ENCODE data around the gene HS6ST2.
"Not testable (repeated sequence)": the region's sequence is repeated elsewhere in the genome, so short reads cannot be mapped to it uniquely, and the experiment has no call there.

The HS6ST2 gene

DNA sequence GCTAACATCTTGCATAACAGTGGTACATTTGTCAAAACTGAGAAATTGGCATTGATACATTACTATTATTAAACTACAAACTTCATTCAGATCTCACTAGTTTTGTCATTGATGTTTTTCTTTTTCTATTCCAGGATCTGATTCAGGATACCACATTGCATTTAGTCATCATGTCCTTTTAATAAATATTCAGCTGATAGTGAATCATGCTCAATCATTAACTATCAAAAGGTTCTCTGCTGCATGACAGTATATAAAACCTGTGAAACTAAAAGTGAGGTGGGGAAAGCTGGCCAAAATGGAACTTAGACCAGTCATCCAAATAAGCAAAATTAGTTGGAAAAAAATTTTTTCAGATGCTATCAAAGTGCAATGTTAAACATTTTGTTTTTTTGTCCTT lies 28.1 kb upstream of the HS6ST2 start:
- no peak for DNase-seq
- no peak overlapping the region for H2BK15ac ChIP-seq (replicated peaks; ENCODE audit: low read depth)
- no peak overlapping the region for H3K56ac ChIP-seq (ENCODE audit: low read length)
- no peaks in the 10 kb centered on the region for H3K79me1 ChIP-seq (ENCODE audit: low read length)
- no peak overlapping the region for H3K27ac ChIP-seq (ENCODE audit: low read depth, low read length)
- no peak overlapping the region for H3K18ac ChIP-seq (ENCODE audit: low read length)
- no peak overlapping the region for H3K4ac ChIP-seq (ENCODE audit: low read depth, low read length)
- H2AK5ac ChIP-seq (ENCODE audit: low read length) = no peak overlapping the region
- no peak overlapping the region for H3K4me3 ChIP-seq (ENCODE audit: low read length)
- H3K27me3 ChIP-seq (ENCODE audit: insufficient read depth, low read length, poor library complexity) = no peaks in the 10 kb centered on the region
- no peak overlapping the region for H4K8ac ChIP-seq (ENCODE audit: low read depth, low read length)
- H3K9ac ChIP-seq (ENCODE audit: low read length) = no peak overlapping the region
- no peak overlapping the region for H3K4me2 ChIP-seq (ENCODE audit: low read length)
- no peak overlapping the region for H4K5ac ChIP-seq (ENCODE audit: low read length)
- no peaks in the 10 kb centered on the region for H3K79me2 ChIP-seq (ENCODE audit: control insufficient read depth, insufficient read depth, low read length)
- no peaks in the 10 kb centered on the region for H3K4me1 ChIP-seq (ENCODE audit: control insufficient read depth, low read depth, low read length)
- no peaks in the 10 kb centered on the region for H3K36me3 ChIP-seq (ENCODE audit: control insufficient read depth, insufficient read depth, low read length)
- H3K23ac ChIP-seq (ENCODE audit: low read length) = no peak overlapping the region
- H2BK120ac ChIP-seq (ENCODE audit: low read depth, low read length) = no peak overlapping the region
- H2BK5ac ChIP-seq (ENCODE audit: low read length) = no peak overlapping the region

- no peaks in the 10 kb centered on the region for H3K36me3 ChIP-seq (ENCODE audit: control insufficient read depth, insufficient read depth, low read length)
- no peaks in the 10 kb centered on the region for H3K27me3 ChIP-seq (ENCODE audit: insufficient read depth, low read length, poor library complexity)
- no peak overlapping the region for H3K18ac ChIP-seq (ENCODE audit: low read length)
- H3K27ac ChIP-seq (ENCODE audit: low read depth, low read length) = no peak overlapping the region
- no peak overlapping the region for H2BK120ac ChIP-seq (ENCODE audit: low read depth, low read length)
- no peak overlapping the region for H3K4me2 ChIP-seq (ENCODE audit: low read length)
- no peak overlapping the region for H3K23ac ChIP-seq (ENCODE audit: low read length)
- no peak overlapping the region for H3K9ac ChIP-seq (ENCODE audit: low read length)
- no peaks in the 10 kb centered on the region for H3K79me2 ChIP-seq (ENCODE audit: control insufficient read depth, insufficient read depth, low read length)
- H3K56ac ChIP-seq (ENCODE audit: low read length) = no peak overlapping the region
- no peak overlapping the region for H3K4me3 ChIP-seq (ENCODE audit: low read length)
- H3K4ac ChIP-seq (ENCODE audit: low read depth, low read length) = no peak overlapping the region
- H2BK15ac ChIP-seq (replicated peaks; ENCODE audit: low read depth) = no peak overlapping the region
- no peaks in the 10 kb centered on the region for H3K4me1 ChIP-seq (ENCODE audit: control insufficient read depth, low read depth, low read length)
- no peak for DNase-seq
- H4K5ac ChIP-seq (ENCODE audit: low read length) = no peak overlapping the region
- no peak overlapping the region for H2BK5ac ChIP-seq (ENCODE audit: low read length)
- H2AK5ac ChIP-seq (ENCODE audit: low read length) = no peak overlapping the region
- no peaks in the 10 kb centered on the region for H3K79me1 ChIP-seq (ENCODE audit: low read length)
- no peak overlapping the region for H4K8ac ChIP-seq (ENCODE audit: low read depth, low read length)
- WGBS (ENCODE audit: extremely low coverage, insufficient coverage, low lambda C conversion rate) = 100% methylated on average over 1 of the region's 7 CpGs
These were observed 25.7 kb upstream of the HS6ST2 start for GRCh38 chrX:132984058-132984650.

DNA sequence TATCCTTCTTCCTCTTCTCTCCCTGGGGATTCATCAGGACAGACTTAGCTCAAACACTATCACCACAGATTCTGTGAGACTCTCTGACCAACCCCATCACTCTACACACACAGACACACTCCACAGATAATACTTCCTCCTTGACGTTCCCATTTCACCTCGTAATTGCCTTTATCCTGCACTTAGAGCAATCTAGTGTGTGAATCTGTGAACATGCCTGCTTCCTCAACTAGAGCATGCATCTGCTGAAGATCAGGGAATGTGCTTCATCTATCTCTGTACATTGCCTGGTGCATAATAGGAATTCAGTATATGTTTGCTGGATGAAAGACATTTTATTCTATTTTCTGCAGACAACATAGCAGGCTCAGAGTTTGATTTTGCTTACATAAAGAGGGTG lies 25.1 kb upstream of the HS6ST2 start:
- Histone ChIP-seq H3K4me2 (ENCODE audit: low read length) (no peak overlapping the region), H3K9ac (ENCODE audit: low read length) (no peak overlapping the region), H3K4ac (ENCODE audit: low read depth, low read length) (no peak overlapping the region), H3K4me1 (ENCODE audit: control insufficient read depth, low read depth, low read length) (no peaks in the 10 kb centered on the region), H3K4me3 (ENCODE audit: low read length) (no peak overlapping the region), H3K56ac (ENCODE audit: low read length) (no peak overlapping the region), H3K79me2 (ENCODE audit: control insufficient read depth, insufficient read depth, low read length) (no peaks in the 10 kb centered on the region), H3K23ac (ENCODE audit: low read length) (no peak overlapping the region), H4K5ac (ENCODE audit: low read length) (no peak overlapping the region), H4K8ac (ENCODE audit: low read depth, low read length) (no peak overlapping the region), H3K79me1 (ENCODE audit: low read length) (no peaks in the 10 kb centered on the region), H3K36me3 (ENCODE audit: control insufficient read depth, insufficient read depth, low read length) (no peaks in the 10 kb centered on the region), H2BK120ac (ENCODE audit: low read depth, low read length) (no peak overlapping the region), H2AK5ac (ENCODE audit: low read length) (no peak overlapping the region), H3K27ac (ENCODE audit: low read depth, low read length) (no peak overlapping the region), H2BK5ac (ENCODE audit: low read length) (no peak overlapping the region), H3K27me3 (ENCODE audit: insufficient read depth, low read length, poor library complexity) (no peaks in the 10 kb centered on the region), H3K18ac (ENCODE audit: low read length) (no peak overlapping the region), H2BK15ac (replicated peaks; ENCODE audit: low read depth) (no peak overlapping the region)
- no peak for DNase-seq
- no CpG with 5 or more reads among the region's 2 CpGs for WGBS (ENCODE audit: extremely low coverage, insufficient coverage, low lambda C conversion rate)

DNA sequence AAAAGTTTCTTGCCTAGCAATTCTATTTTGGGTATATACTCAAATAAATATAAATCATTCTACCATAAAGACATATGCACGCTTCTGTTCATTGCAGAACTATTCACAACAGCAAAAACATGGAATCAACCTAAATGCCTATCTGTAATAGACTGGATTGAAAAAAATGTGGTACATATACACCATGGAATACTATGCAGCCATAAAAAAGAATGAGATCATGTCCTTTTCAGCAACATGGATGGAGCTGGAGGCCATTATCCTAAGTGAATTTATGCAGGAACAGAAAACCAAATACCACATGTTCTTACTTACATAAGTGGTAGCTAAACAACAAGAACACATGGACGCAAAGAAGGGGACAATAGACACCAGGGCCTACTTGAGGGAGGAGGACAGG lies 21.6 kb upstream of the HS6ST2 start:
- WGBS (ENCODE audit: extremely low coverage, insufficient coverage, low lambda C conversion rate) = no CpG with 5 or more reads among the region's 2 CpGs
- not testable (repeated sequence) for H3K79me2 ChIP-seq (ENCODE audit: control insufficient read depth, insufficient read depth, low read length); H2AK5ac ChIP-seq (ENCODE audit: low read length); H2BK120ac ChIP-seq (ENCODE audit: low read depth, low read length); H3K4me1 ChIP-seq (ENCODE audit: control insufficient read depth, low read depth, low read length); H3K4me3 ChIP-seq (ENCODE audit: low read length); H3K18ac ChIP-seq (ENCODE audit: low read length); H2BK5ac ChIP-seq (ENCODE audit: low read length); H3K4me2 ChIP-seq (ENCODE audit: low read length); H3K36me3 ChIP-seq (ENCODE audit: control insufficient read depth, insufficient read depth, low read length); H4K8ac ChIP-seq (ENCODE audit: low read depth, low read length); H3K56ac ChIP-seq (ENCODE audit: low read length); H4K5ac ChIP-seq (ENCODE audit: low read length); H3K79me1 ChIP-seq (ENCODE audit: low read length); H3K4ac ChIP-seq (ENCODE audit: low read depth, low read length); H3K27ac ChIP-seq (ENCODE audit: low read depth, low read length); H3K27me3 ChIP-seq (ENCODE audit: insufficient read depth, low read length, poor library complexity); DNase-seq; H2BK15ac ChIP-seq (replicated peaks; ENCODE audit: low read depth); H3K9ac ChIP-seq (ENCODE audit: low read length); H3K23ac ChIP-seq (ENCODE audit: low read length)

- WGBS (ENCODE audit: extremely low coverage, insufficient coverage, low lambda C conversion rate) = no CpG with 5 or more reads among the region's 6 CpGs
- Histone ChIP-seq H3K27me3 (ENCODE audit: insufficient read depth, low read length, poor library complexity) (no peaks in the 10 kb centered on the region), H2AK5ac (ENCODE audit: low read length) (no peak overlapping the region), H3K56ac (ENCODE audit: low read length) (no peak overlapping the region), H3K9ac (ENCODE audit: low read length) (no peak overlapping the region), H2BK15ac (replicated peaks; ENCODE audit: low read depth) (no peak overlapping the region), H3K36me3 (ENCODE audit: control insufficient read depth, insufficient read depth, low read length) (no peaks in the 10 kb centered on the region), H4K5ac (ENCODE audit: low read length) (no peak overlapping the region), H3K23ac (ENCODE audit: low read length) (no peak overlapping the region), H3K4ac (ENCODE audit: low read depth, low read length) (no peak overlapping the region), H2BK120ac (ENCODE audit: low read depth, low read length) (no peak overlapping the region), H3K27ac (ENCODE audit: low read depth, low read length) (no peak overlapping the region), H4K8ac (ENCODE audit: low read depth, low read length) (no peak overlapping the region), H3K4me2 (ENCODE audit: low read length) (no peak overlapping the region), H3K79me2 (ENCODE audit: control insufficient read depth, insufficient read depth, low read length) (no peaks in the 10 kb centered on the region), H3K18ac (ENCODE audit: low read length) (no peak overlapping the region), H3K4me1 (ENCODE audit: control insufficient read depth, low read depth, low read length) (no peaks in the 10 kb centered on the region), H3K4me3 (ENCODE audit: low read length) (no peak overlapping the region), H2BK5ac (ENCODE audit: low read length) (no peak overlapping the region), H3K79me1 (ENCODE audit: low read length) (no peaks in the 10 kb centered on the region)
- peak; percentile 21 for DNase-seq
These were observed 10.0 kb upstream of the HS6ST2 start for GRCh38 chrX:132968296-132968949.

DNA sequence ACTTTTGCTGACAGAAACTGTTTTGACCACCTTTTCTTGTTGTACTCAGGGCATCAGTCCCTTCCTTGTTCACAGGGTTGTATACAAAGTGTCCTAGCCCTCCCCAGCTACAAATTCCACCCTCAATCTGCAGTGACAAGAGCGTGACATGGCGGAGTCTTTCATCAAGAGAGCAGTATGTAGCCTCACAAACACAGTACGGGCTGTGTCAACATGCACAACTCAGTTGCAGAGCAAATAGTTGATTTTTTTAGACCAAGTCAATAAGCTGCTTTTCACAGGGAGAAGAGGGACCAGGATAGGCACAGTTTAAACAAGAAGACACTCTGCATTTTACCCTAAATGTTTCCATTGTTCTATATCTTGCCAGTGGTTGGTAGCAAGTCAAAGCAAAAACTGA lies 8.6 kb upstream of the HS6ST2 start:
- Histone ChIP-seq H3K4me3 (ENCODE audit: low read length) (no peak overlapping the region), H4K8ac (ENCODE audit: low read depth, low read length) (no peak overlapping the region)
- WGBS (ENCODE audit: extremely low coverage, insufficient coverage, low lambda C conversion rate) = no CpG with 5 or more reads among the region's 3 CpGs

More for the DNA sequence above, 8.6 kb upstream of the HS6ST2 start:
- Histone ChIP-seq H3K27me3 (ENCODE audit: insufficient read depth, low read length, poor library complexity) (no peaks in the 10 kb centered on the region), H3K4me2 (ENCODE audit: low read length) (no peak overlapping the region), H2BK15ac (replicated peaks; ENCODE audit: low read depth) (no peak overlapping the region), H3K36me3 (ENCODE audit: control insufficient read depth, insufficient read depth, low read length) (no peaks in the 10 kb centered on the region), H3K4me1 (ENCODE audit: control insufficient read depth, low read depth, low read length) (no peaks in the 10 kb centered on the region), H2BK5ac (ENCODE audit: low read length) (no peak overlapping the region), H2BK120ac (ENCODE audit: low read depth, low read length) (no peak overlapping the region), H3K18ac (ENCODE audit: low read length) (no peak overlapping the region), H3K9ac (ENCODE audit: low read length) (no peak overlapping the region), H3K4ac (ENCODE audit: low read depth, low read length) (no peak overlapping the region), H2AK5ac (ENCODE audit: low read length) (no peak overlapping the region), H3K23ac (ENCODE audit: low read length) (no peak overlapping the region), H4K5ac (ENCODE audit: low read length) (no peak overlapping the region), H3K79me1 (ENCODE audit: low read length) (no peaks in the 10 kb centered on the region), H3K56ac (ENCODE audit: low read length) (no peak overlapping the region), H3K27ac (ENCODE audit: low read depth, low read length) (no peak overlapping the region), H3K79me2 (ENCODE audit: control insufficient read depth, insufficient read depth, low read length) (no peaks in the 10 kb centered on the region)
- DNase-seq = no peak
